Breast epithelium (tissue), 3 donors: Measurements from ENCODE around the gene ADAMTSL3.
"Not testable (repeated sequence)": the region's sequence is repeated elsewhere in the genome, so short reads cannot be mapped to it uniquely, and the experiment has no call there.

Experiments
- CTCF ChIP-seq, 3 donors: fragments of 450-650 bp; IDR thresholded peaks; one replicate each; pipeline ENCODE4 v1.5.1; 2016 to 2017; ENCODE audit warnings: antibody characterized with exemption in 3 of 3, mild to moderate bottlenecking in 3 of 3, moderate library complexity in 3 of 3
- POLR2A ChIP-seq: fragments of 450-650 bp; IDR thresholded peaks from one replicate; pipeline ENCODE4 v1.6.1; 2016; ENCODE audit warnings: antibody characterized with exemption, mild to moderate bottlenecking, moderate library complexity
- POLR2AphosphoS5 ChIP-seq, 3 donors: sonication (generic); formaldehyde crosslinking; IDR thresholded peaks; one replicate each; pipeline ENCODE4 v1.6.1; 2017; ENCODE audit warnings: antibody characterized with exemption in 3 of 3

GRCh38 chr15:84068674-84069073, 414.8 kb downstream of the ADAMTSL3 start:
- not testable (repeated sequence) for TF ChIP-seq POLR2A; CTCF (IDR thresholded peaks at IDR 0.05); POLR2AphosphoS5 (IDR thresholded peaks at IDR 0.05)
